H1 (cell line): ENCODE measurements around the gene TNFSF4. TPM values are rescaled to one million over a fixed set of nuclear protein-coding genes. Genes with fewer than 3 reads are reported as not detected.

ENCODE experiments used
- BRCA1 ChIP-seq: IDR thresholded peaks from 2 replicates; pipeline ENCODE4 v1.6.1; 2012; ENCODE audit warnings: low read depth, low read length, improper control_type of control experiment
- CEBPB ChIP-seq: IDR thresholded peaks from 2 replicates; pipeline ENCODE4 v1.6.1; 2012; ENCODE audit warnings: low read depth, low read length
- HDAC2 ChIP-seq, 2 experiments: fragments of 300-600 bp in 1 of 2; sonication (generic) in 1 of 2; IDR thresholded peaks; 2 replicates each; pipeline ENCODE4 v1.6.1; 2011 to 2012; ENCODE audit warnings: low read depth in 2 of 2, low read length in 2 of 2, mild to moderate bottlenecking in 2 of 2, moderate library complexity in 2 of 2, borderline replicate concordance in 1 of 2, inconsistent platforms in 1 of 2
- JUND ChIP-seq: IDR thresholded peaks from 2 replicates; pipeline ENCODE4 v1.6.1; 2011; ENCODE audit warnings: mild to moderate bottlenecking, improper control_type of control experiment, low read length
- SIRT6 ChIP-seq: IDR thresholded peaks from one replicate; pipeline ENCODE4 v1.7.1; 2012; ENCODE audit warnings: low read length, inconsistent platforms
- SP1 ChIP-seq: IDR thresholded peaks from 2 replicates; pipeline ENCODE4 v1.6.1; 2011; ENCODE audit warnings: low read depth, low read length
- TAF1 ChIP-seq: IDR thresholded peaks from 2 replicates; pipeline ENCODE4 v1.6.1; 2011; ENCODE audit warnings: mild to moderate bottlenecking, low read depth, low read length
- TAF7 ChIP-seq: optimal IDR thresholded peaks from 2 replicates; pipeline ENCODE3; 2011; ENCODE audit warnings: low read depth, mild to moderate bottlenecking, inconsistent platforms, low read length, moderate library complexity, borderline replicate concordance
- polyA plus RNA-seq, 7 experiments: library from polyadenylated mRNA; depleted of rRNA in 3 of 7; stranded (reverse) in 5 of 7; unstranded in 2 of 7; fragments of >200 nt in 5 of 7; fragments of 200-250 nt in 2 of 7; gene quantifications; 1 replicate in 5 of 7; 2 replicates in 1 of 7; 4 replicates in 1 of 7; pipeline versions ENCODE4 v1.2.1 to v1.2.3, GENCODE V29; 2011 to 2013; ENCODE audit warnings: missing spikeins in 2 of 7, mixed read lengths in 2 of 7
- total RNA-seq: library from RNA; stranded (reverse); fragmentation: NEBNext Ultra II Directional; extraction: Animal tissue kit (Norgen Biotek cat#: 25700); gene quantifications from 2 replicates; pipeline ENCODE4 v1.2.1, GENCODE V29; 2021
- TF ChIP-seq, protein P1 (sequence below): fragments of 300-600 bp; sonication (generic); IDR thresholded peaks from 2 replicates; pipeline ENCODE4 v1.7.1; 2012; ENCODE audit warnings: low read length, moderate library complexity, mild to moderate bottlenecking, inconsistent platforms; ENCODE audit not compliant: insufficient replicate concordance
- TF ChIP-seq, protein P2 (sequence below), 3 experiments: IDR thresholded peaks; 1 replicate in 2 of 3; 2 replicates in 1 of 3; pipeline versions ENCODE4 v1.5.1 to v1.6.1; 2011; ENCODE audit warnings: low read length in 3 of 3, mild to moderate bottlenecking in 3 of 3, inconsistent platforms in 2 of 3, low read depth in 1 of 3, moderate library complexity in 1 of 3; ENCODE audit not compliant: insufficient read depth in 1 of 3; ENCODE audit errors: control extremely low read depth in 1 of 3

Gene TNFSF4
- total and polyA plus RNA-seq, 2 of the 8 experiments (the other 6 are each of a cell fraction or from before 2014, with no cell fraction given) = 0.54 to 0.63 TPM

DNA sequence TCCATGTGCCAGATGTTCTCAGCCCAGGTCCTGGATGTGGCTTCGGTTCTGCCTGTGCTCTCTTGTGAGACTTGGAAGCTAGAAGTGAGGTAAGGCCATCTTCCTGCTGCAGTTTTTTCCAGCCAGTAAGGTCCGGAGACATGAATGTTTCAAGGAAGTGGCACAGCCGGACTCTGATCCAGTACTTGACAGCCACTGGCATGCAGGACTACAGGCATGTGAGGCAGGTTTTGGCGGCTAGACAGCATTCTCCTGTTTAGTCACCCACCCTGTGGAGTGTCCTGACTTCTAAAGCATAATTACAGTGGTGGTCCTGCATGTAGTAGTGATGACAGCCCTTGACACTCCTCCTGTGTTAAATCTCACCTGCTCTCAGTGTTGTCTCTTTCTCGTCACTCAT is 72.3 kb downstream of the TNFSF4 start (continued):
- TF ChIP-seq, protein P1, sequence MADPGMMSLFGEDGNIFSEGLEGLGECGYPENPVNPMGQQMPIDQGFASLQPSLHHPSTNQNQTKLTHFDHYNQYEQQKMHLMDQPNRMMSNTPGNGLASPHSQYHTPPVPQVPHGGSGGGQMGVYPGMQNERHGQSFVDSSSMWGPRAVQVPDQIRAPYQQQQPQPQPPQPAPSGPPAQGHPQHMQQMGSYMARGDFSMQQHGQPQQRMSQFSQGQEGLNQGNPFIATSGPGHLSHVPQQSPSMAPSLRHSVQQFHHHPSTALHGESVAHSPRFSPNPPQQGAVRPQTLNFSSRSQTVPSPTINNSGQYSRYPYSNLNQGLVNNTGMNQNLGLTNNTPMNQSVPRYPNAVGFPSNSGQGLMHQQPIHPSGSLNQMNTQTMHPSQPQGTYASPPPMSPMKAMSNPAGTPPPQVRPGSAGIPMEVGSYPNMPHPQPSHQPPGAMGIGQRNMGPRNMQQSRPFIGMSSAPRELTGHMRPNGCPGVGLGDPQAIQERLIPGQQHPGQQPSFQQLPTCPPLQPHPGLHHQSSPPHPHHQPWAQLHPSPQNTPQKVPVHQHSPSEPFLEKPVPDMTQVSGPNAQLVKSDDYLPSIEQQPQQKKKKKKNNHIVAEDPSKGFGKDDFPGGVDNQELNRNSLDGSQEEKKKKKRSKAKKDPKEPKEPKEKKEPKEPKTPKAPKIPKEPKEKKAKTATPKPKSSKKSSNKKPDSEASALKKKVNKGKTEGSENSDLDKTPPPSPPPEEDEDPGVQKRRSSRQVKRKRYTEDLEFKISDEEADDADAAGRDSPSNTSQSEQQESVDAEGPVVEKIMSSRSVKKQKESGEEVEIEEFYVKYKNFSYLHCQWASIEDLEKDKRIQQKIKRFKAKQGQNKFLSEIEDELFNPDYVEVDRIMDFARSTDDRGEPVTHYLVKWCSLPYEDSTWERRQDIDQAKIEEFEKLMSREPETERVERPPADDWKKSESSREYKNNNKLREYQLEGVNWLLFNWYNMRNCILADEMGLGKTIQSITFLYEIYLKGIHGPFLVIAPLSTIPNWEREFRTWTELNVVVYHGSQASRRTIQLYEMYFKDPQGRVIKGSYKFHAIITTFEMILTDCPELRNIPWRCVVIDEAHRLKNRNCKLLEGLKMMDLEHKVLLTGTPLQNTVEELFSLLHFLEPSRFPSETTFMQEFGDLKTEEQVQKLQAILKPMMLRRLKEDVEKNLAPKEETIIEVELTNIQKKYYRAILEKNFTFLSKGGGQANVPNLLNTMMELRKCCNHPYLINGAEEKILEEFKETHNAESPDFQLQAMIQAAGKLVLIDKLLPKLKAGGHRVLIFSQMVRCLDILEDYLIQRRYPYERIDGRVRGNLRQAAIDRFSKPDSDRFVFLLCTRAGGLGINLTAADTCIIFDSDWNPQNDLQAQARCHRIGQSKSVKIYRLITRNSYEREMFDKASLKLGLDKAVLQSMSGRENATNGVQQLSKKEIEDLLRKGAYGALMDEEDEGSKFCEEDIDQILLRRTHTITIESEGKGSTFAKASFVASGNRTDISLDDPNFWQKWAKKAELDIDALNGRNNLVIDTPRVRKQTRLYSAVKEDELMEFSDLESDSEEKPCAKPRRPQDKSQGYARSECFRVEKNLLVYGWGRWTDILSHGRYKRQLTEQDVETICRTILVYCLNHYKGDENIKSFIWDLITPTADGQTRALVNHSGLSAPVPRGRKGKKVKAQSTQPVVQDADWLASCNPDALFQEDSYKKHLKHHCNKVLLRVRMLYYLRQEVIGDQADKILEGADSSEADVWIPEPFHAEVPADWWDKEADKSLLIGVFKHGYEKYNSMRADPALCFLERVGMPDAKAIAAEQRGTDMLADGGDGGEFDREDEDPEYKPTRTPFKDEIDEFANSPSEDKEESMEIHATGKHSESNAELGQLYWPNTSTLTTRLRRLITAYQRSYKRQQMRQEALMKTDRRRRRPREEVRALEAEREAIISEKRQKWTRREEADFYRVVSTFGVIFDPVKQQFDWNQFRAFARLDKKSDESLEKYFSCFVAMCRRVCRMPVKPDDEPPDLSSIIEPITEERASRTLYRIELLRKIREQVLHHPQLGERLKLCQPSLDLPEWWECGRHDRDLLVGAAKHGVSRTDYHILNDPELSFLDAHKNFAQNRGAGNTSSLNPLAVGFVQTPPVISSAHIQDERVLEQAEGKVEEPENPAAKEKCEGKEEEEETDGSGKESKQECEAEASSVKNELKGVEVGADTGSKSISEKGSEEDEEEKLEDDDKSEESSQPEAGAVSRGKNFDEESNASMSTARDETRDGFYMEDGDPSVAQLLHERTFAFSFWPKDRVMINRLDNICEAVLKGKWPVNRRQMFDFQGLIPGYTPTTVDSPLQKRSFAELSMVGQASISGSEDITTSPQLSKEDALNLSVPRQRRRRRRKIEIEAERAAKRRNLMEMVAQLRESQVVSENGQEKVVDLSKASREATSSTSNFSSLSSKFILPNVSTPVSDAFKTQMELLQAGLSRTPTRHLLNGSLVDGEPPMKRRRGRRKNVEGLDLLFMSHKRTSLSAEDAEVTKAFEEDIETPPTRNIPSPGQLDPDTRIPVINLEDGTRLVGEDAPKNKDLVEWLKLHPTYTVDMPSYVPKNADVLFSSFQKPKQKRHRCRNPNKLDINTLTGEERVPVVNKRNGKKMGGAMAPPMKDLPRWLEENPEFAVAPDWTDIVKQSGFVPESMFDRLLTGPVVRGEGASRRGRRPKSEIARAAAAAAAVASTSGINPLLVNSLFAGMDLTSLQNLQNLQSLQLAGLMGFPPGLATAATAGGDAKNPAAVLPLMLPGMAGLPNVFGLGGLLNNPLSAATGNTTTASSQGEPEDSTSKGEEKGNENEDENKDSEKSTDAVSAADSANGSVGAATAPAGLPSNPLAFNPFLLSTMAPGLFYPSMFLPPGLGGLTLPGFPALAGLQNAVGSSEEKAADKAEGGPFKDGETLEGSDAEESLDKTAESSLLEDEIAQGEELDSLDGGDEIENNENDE = no peak
- TF ChIP-seq SP1 (no peak), HDAC2 (IDR thresholded peaks at IDR 0.05; ENCODE audit: borderline replicate concordance in 1 of 2, low read depth in 2 of 2, low read length in 2 of 2) (no peak), BRCA1 (no peak), CEBPB (no peak), SIRT6 (no peak), TAF1 (no peak), TAF7 (no peak), JUND (no peak)
- TF ChIP-seq, protein P2, sequence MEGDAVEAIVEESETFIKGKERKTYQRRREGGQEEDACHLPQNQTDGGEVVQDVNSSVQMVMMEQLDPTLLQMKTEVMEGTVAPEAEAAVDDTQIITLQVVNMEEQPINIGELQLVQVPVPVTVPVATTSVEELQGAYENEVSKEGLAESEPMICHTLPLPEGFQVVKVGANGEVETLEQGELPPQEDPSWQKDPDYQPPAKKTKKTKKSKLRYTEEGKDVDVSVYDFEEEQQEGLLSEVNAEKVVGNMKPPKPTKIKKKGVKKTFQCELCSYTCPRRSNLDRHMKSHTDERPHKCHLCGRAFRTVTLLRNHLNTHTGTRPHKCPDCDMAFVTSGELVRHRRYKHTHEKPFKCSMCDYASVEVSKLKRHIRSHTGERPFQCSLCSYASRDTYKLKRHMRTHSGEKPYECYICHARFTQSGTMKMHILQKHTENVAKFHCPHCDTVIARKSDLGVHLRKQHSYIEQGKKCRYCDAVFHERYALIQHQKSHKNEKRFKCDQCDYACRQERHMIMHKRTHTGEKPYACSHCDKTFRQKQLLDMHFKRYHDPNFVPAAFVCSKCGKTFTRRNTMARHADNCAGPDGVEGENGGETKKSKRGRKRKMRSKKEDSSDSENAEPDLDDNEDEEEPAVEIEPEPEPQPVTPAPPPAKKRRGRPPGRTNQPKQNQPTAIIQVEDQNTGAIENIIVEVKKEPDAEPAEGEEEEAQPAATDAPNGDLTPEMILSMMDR (IDR thresholded peaks at IDR 0.05; ENCODE audit: control extremely low read depth in 1 of 3, insufficient read depth in 1 of 3, low read depth in 1 of 3, low read length in 3 of 3) = no peak
